WTC11 (cell line): ENCODE measurements around the gene B3GNT4. TPM values are rescaled to one million over a fixed set of nuclear protein-coding genes. Genes with fewer than 3 reads are reported as not detected.

Experiments used
- ATAC-seq: fragments of 200-7000 bp; cut with Tn5 transposase; 2 replicates; pipeline ENCODE4 v1.10.0; 2021; ENCODE audit warnings: mild to moderate bottlenecking, moderate library complexity
- CTCF ChIA-PET: fragments of 300-600 bp; sonication (Branson Sonifier 250); formaldehyde crosslinking; loops from one replicate; lab custom pipeline; 2021; ENCODE audit warnings: antibody characterized with exemption; lab: Charles Lee
- POLR2A ChIA-PET: fragments of 350-600 bp; sonication (Branson Sonifier 250); formaldehyde crosslinking; loops from one replicate; lab custom pipeline; 2021; ENCODE audit warnings: antibody characterized with exemption; lab: Charles Lee
- DNase-seq: peaks from one replicate; pipeline ENCODE4 v3.0.0; 2021; ENCODE audit warnings: low spot score
- H3K27ac Mint-ChIP-seq: 2 replicates; pipeline ENCODE4 v1.8.0; 2021; ENCODE audit warnings: mixed read lengths
- H3K27me3 Mint-ChIP-seq: 2 replicates; pipeline ENCODE4 v1.8.0; 2021; ENCODE audit warnings: low read depth, mild to moderate bottlenecking, moderate library complexity, mixed read lengths
- H3K36me3 Mint-ChIP-seq: 2 replicates; pipeline ENCODE4 v1.8.0; 2021; ENCODE audit warnings: mixed read lengths
- H3K4me1 Mint-ChIP-seq: 2 replicates; pipeline ENCODE4 v1.8.0; 2022; ENCODE audit warnings: mixed read lengths
- H3K4me3 Mint-ChIP-seq: 2 replicates; pipeline ENCODE4 v1.8.0; 2021; ENCODE audit warnings: mild to moderate bottlenecking, moderate library complexity, mixed read lengths
- H3K9me3 Mint-ChIP-seq: 2 replicates; pipeline ENCODE4 v1.8.0; 2021; ENCODE audit warnings: mixed read lengths
- ELF4 ChIP-seq: sonication (generic); formaldehyde crosslinking; IDR thresholded peaks from 2 replicates; pipeline ENCODE4 v1.8.1; 2022; ENCODE audit warnings: low read depth, mild to moderate bottlenecking, moderate library complexity, missing genetic modification reagents
- FOXK1 ChIP-seq: sonication (generic); formaldehyde crosslinking; IDR thresholded peaks from 2 replicates; pipeline ENCODE4 v1.8.0; 2022; ENCODE audit warnings: mild to moderate bottlenecking, moderate library complexity, missing genetic modification reagents
- GRHL2 ChIP-seq: fragments of 250-450 bp; sonication (Bioruptor Pico); IDR thresholded peaks from 2 replicates; pipeline ENCODE4 v1.8.0; 2022; ENCODE audit warnings: mild to moderate bottlenecking, moderate library complexity; ENCODE audit not compliant: insufficient replicate concordance, severe bottlenecking
- GTF2I ChIP-seq: fragments of 250-450 bp; sonication (Bioruptor Pico); conservative IDR thresholded peaks from 2 replicates; pipeline ENCODE4 v1.4.0; 2021; ENCODE audit warnings: mild to moderate bottlenecking
- IRF2 ChIP-seq: sonication (generic); formaldehyde crosslinking; IDR thresholded peaks from 2 replicates; pipeline ENCODE4 v1.8.0; 2022; ENCODE audit warnings: low read depth, missing genetic modification reagents, borderline replicate concordance
- JAZF1 ChIP-seq: fragments of 250-450 bp; sonication (Bioruptor Pico); IDR thresholded peaks from 2 replicates; pipeline ENCODE4 v1.9.0; 2021; ENCODE audit warnings: moderate library complexity, mild to moderate bottlenecking, inconsistent platforms
- NFYB ChIP-seq: sonication (generic); formaldehyde crosslinking; conservative IDR thresholded peaks from 2 replicates; pipeline ENCODE4 v1.8.0; 2022; ENCODE audit warnings: low read depth, missing genetic modification reagents
- NR2C2 ChIP-seq: sonication (generic); formaldehyde crosslinking; IDR thresholded peaks from 2 replicates; pipeline ENCODE4 v1.8.0; 2022; ENCODE audit warnings: mild to moderate bottlenecking, missing genetic modification reagents
- NR3C1 ChIP-seq: sonication (generic); formaldehyde crosslinking; conservative IDR thresholded peaks from 2 replicates; pipeline ENCODE4 v1.8.1; 2023; ENCODE audit warnings: low read depth, mild to moderate bottlenecking, missing genetic modification reagents
- RORB ChIP-seq: fragments of 250-450 bp; sonication (Bioruptor Pico); IDR thresholded peaks from 2 replicates; pipeline ENCODE4 v1.9.0; 2021; ENCODE audit warnings: mild to moderate bottlenecking
- SMAD3 ChIP-seq: sonication (generic); formaldehyde crosslinking; IDR thresholded peaks from 2 replicates; pipeline ENCODE4 v1.8.0; 2022; ENCODE audit warnings: missing genetic modification reagents, mild to moderate bottlenecking, borderline replicate concordance
- TCF7 ChIP-seq: sonication (generic); formaldehyde crosslinking; IDR thresholded peaks from 2 replicates; pipeline ENCODE4 v1.8.0; 2022; ENCODE audit warnings: mild to moderate bottlenecking, low read depth, missing genetic modification reagents, moderate library complexity
- USF1 ChIP-seq: sonication (generic); formaldehyde crosslinking; IDR thresholded peaks from 2 replicates; pipeline ENCODE4 v1.8.0; 2022; ENCODE audit warnings: mild to moderate bottlenecking, missing genetic modification reagents
- ZBTB21 ChIP-seq: sonication (generic); formaldehyde crosslinking; IDR thresholded peaks from 2 replicates; pipeline ENCODE4 v1.8.1; 2023; ENCODE audit warnings: mild to moderate bottlenecking, missing genetic modification reagents, borderline replicate concordance
- ZNF121 ChIP-seq: sonication (generic); formaldehyde crosslinking; IDR thresholded peaks from 2 replicates; pipeline ENCODE4 v1.8.0; 2023; ENCODE audit warnings: missing genetic modification reagents
- total RNA-seq: library from RNA; stranded (reverse); gene quantifications from 3 replicates; pipeline ENCODE4 v1.2.3, GENCODE V29; 2021
- TF ChIP-seq, protein P1 (sequence below): fragments of 250-450 bp; sonication (Bioruptor Pico); IDR thresholded peaks from 2 replicates; pipeline ENCODE4 v1.9.0; 2021; ENCODE audit warnings: mild to moderate bottlenecking
- TF ChIP-seq, protein P2 (sequence below): sonication (generic); formaldehyde crosslinking; IDR thresholded peaks from 2 replicates; pipeline ENCODE4 v1.8.1; 2023; ENCODE audit warnings: mild to moderate bottlenecking, missing genetic modification reagents, moderate library complexity
- TF ChIP-seq, protein P3 (sequence below): fragments of 200-600 bp; IDR thresholded peaks from 2 replicates; pipeline ENCODE4 v1.8.0; 2022; ENCODE audit warnings: antibody characterized with exemption
- TF ChIP-seq, protein P4 (sequence below): sonication (generic); formaldehyde crosslinking; IDR thresholded peaks from 2 replicates; pipeline ENCODE4 v1.8.1; 2023; ENCODE audit warnings: mild to moderate bottlenecking, missing genetic modification reagents, borderline replicate concordance

Gene B3GNT4
- total RNA-seq, 1 experiment from 2014 or later, result 2.0 TPM

- Mint-ChIP-seq H3K27me3 (peaks cover 17% of the 10 kb centered on the region), H3K4me3 (peak overlapping the region; percentile 48), H3K4me1 (peaks cover 3% of the 10 kb centered on the region; the same call in 1 of the 2 replicates), H3K27ac (no peak overlapping the region), H3K36me3 (no peaks in the 10 kb centered on the region), H3K9me3 (no peaks in the 10 kb centered on the region)
- ATAC-seq, result no peak
- POLR2A ChIA-PET, result interaction anchor here (0.6 kb wide), 1 partner anchor 64 kb away, joined by 3 read pairs; no protein-coding TSS in a partner anchor
- no peak for DNase-seq
- CTCF ChIA-PET, result no interaction called here
- TF ChIP-seq TCF7 (CRISPR knock-in tag), result no peak
- no peak for TF ChIP-seq NFYB (CRISPR knock-in tag)
- TF ChIP-seq, protein P1, sequence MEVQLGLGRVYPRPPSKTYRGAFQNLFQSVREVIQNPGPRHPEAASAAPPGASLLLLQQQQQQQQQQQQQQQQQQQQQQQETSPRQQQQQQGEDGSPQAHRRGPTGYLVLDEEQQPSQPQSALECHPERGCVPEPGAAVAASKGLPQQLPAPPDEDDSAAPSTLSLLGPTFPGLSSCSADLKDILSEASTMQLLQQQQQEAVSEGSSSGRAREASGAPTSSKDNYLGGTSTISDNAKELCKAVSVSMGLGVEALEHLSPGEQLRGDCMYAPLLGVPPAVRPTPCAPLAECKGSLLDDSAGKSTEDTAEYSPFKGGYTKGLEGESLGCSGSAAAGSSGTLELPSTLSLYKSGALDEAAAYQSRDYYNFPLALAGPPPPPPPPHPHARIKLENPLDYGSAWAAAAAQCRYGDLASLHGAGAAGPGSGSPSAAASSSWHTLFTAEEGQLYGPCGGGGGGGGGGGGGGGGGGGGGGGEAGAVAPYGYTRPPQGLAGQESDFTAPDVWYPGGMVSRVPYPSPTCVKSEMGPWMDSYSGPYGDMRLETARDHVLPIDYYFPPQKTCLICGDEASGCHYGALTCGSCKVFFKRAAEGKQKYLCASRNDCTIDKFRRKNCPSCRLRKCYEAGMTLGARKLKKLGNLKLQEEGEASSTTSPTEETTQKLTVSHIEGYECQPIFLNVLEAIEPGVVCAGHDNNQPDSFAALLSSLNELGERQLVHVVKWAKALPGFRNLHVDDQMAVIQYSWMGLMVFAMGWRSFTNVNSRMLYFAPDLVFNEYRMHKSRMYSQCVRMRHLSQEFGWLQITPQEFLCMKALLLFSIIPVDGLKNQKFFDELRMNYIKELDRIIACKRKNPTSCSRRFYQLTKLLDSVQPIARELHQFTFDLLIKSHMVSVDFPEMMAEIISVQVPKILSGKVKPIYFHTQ, result no peak
- no peak for TF ChIP-seq USF1 (CRISPR knock-in tag)
- TF ChIP-seq IRF2 (CRISPR knock-in tag), result no peak
- TF ChIP-seq, protein P2, sequence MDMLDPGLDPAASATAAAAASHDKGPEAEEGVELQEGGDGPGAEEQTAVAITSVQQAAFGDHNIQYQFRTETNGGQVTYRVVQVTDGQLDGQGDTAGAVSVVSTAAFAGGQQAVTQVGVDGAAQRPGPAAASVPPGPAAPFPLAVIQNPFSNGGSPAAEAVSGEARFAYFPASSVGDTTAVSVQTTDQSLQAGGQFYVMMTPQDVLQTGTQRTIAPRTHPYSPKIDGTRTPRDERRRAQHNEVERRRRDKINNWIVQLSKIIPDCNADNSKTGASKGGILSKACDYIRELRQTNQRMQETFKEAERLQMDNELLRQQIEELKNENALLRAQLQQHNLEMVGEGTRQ (CRISPR knock-in tag), result no peak
- no peak for TF ChIP-seq NR3C1 (CRISPR knock-in tag)
- no peak for TF ChIP-seq NR2C2 (CRISPR knock-in tag)
Observed at GRCh38 chr12:122184517-122184916, 19.0 kb upstream of the B3GNT4 start.

GRCh38 chr12:122185079-122185478, 18.4 kb upstream of the B3GNT4 start:
- ATAC-seq (no peak), DNase-seq (no peak)
- Mint-ChIP-seq H3K27me3 (peaks cover 17% of the 10 kb centered on the region), H3K27ac (no peak overlapping the region), H3K4me1 (peaks cover 3% of the 10 kb centered on the region; the same call in 1 of the 2 replicates), H3K36me3 (no peaks in the 10 kb centered on the region), H3K9me3 (no peaks in the 10 kb centered on the region), H3K4me3 (no peak overlapping the region)
- TF ChIP-seq ZNF121 (CRISPR knock-in tag) (peak; percentile 85), RORB (CRISPR knock-in tag) (no peak)
- CTCF ChIA-PET, result no interaction called here
- POLR2A ChIA-PET, result interaction anchor here (0.6 kb wide), 1 partner anchor 64 kb away, joined by 3 read pairs; no protein-coding TSS in a partner anchor

DNA sequence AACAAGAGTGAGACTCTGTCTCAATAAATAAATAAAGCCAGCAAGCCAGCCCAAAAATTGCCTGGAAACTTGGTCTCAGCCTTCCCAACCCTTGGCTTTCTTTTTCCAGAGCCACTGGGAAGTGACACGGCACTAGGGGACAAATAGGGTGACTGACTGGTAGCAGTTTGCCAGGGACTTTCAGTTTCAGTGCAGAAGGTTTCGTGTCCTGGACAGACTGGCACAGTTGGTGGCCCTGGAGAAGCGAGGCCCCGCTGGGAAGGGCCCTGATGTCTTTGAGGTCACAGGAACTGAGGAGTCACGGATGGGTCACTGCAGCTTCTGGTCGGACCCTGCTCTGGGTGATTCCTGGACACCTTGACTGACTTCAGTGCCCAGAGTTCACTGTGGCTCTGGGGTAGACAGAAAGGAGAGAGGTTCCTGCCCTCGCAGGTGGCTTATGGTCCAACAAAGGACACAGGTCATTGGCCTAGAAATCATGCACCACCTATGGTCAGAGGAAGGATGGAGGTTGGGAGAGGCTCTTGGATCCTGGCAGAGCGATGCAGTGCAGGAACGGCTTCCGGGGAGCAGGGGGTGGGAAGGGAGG, 17.9 kb upstream of the B3GNT4 start:
- ATAC-seq, result no peak
- H3K4me1 Mint-ChIP-seq, result peaks cover 3% of the 10 kb centered on the region; the same call in 1 of the 2 replicates
- ChIA-PET CTCF (no interaction called here), POLR2A (no interaction called here)
- peaks cover 17% of the 10 kb centered on the region for H3K27me3 Mint-ChIP-seq
- no peak overlapping the region for H3K27ac Mint-ChIP-seq
- H3K9me3 Mint-ChIP-seq, result no peaks in the 10 kb centered on the region
- H3K36me3 Mint-ChIP-seq, result no peaks in the 10 kb centered on the region
- TF ChIP-seq ZNF121 (CRISPR knock-in tag), result no peak
- TF ChIP-seq JAZF1 (CRISPR knock-in tag), result no peak
- TF ChIP-seq, protein P3, sequence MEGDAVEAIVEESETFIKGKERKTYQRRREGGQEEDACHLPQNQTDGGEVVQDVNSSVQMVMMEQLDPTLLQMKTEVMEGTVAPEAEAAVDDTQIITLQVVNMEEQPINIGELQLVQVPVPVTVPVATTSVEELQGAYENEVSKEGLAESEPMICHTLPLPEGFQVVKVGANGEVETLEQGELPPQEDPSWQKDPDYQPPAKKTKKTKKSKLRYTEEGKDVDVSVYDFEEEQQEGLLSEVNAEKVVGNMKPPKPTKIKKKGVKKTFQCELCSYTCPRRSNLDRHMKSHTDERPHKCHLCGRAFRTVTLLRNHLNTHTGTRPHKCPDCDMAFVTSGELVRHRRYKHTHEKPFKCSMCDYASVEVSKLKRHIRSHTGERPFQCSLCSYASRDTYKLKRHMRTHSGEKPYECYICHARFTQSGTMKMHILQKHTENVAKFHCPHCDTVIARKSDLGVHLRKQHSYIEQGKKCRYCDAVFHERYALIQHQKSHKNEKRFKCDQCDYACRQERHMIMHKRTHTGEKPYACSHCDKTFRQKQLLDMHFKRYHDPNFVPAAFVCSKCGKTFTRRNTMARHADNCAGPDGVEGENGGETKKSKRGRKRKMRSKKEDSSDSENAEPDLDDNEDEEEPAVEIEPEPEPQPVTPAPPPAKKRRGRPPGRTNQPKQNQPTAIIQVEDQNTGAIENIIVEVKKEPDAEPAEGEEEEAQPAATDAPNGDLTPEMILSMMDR, result no peak
- no peak for TF ChIP-seq SMAD3 (CRISPR knock-in tag)
- TF ChIP-seq FOXK1, result no peak
- TF ChIP-seq GTF2I, result no peak
- TF ChIP-seq, protein P4, sequence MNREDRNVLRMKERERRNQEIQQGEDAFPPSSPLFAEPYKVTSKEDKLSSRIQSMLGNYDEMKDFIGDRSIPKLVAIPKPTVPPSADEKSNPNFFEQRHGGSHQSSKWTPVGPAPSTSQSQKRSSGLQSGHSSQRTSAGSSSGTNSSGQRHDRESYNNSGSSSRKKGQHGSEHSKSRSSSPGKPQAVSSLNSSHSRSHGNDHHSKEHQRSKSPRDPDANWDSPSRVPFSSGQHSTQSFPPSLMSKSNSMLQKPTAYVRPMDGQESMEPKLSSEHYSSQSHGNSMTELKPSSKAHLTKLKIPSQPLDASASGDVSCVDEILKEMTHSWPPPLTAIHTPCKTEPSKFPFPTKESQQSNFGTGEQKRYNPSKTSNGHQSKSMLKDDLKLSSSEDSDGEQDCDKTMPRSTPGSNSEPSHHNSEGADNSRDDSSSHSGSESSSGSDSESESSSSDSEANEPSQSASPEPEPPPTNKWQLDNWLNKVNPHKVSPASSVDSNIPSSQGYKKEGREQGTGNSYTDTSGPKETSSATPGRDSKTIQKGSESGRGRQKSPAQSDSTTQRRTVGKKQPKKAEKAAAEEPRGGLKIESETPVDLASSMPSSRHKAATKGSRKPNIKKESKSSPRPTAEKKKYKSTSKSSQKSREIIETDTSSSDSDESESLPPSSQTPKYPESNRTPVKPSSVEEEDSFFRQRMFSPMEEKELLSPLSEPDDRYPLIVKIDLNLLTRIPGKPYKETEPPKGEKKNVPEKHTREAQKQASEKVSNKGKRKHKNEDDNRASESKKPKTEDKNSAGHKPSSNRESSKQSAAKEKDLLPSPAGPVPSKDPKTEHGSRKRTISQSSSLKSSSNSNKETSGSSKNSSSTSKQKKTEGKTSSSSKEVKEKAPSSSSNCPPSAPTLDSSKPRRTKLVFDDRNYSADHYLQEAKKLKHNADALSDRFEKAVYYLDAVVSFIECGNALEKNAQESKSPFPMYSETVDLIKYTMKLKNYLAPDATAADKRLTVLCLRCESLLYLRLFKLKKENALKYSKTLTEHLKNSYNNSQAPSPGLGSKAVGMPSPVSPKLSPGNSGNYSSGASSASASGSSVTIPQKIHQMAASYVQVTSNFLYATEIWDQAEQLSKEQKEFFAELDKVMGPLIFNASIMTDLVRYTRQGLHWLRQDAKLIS (CRISPR knock-in tag), result no peak
- TF ChIP-seq ZBTB21 (CRISPR knock-in tag), result no peak
- no peak for TF ChIP-seq GRHL2 (CRISPR knock-in tag)
- no peak for TF ChIP-seq USF1 (CRISPR knock-in tag)
- no peak for TF ChIP-seq ELF4 (CRISPR knock-in tag)
- TF ChIP-seq TCF7 (CRISPR knock-in tag), result no peak
- no peak for DNase-seq
- H3K4me3 Mint-ChIP-seq, result no peak overlapping the region
